ENCODE measurements around the gene JAK1.

DNA sequence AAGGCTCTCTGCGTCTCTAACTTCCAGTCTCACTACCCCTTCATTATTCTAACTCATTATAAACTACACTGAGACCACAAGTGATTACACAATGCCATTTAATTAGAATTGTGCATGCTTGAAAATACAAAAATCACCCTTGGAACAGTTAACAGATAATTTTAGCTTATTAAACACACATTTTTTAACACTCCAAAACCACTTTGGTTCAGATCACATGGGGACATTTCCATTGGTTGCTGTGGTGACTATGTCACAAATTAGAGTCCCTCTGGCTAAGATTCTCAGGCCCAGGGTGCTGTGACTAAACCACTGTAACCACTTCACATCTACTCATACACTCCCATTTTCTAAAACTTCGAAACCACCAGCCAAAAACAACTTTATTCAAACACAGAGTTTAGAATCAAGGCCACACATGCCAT is 43.0 kb downstream of the JAK1 start:
- TF ChIP-seq, protein P1, sequence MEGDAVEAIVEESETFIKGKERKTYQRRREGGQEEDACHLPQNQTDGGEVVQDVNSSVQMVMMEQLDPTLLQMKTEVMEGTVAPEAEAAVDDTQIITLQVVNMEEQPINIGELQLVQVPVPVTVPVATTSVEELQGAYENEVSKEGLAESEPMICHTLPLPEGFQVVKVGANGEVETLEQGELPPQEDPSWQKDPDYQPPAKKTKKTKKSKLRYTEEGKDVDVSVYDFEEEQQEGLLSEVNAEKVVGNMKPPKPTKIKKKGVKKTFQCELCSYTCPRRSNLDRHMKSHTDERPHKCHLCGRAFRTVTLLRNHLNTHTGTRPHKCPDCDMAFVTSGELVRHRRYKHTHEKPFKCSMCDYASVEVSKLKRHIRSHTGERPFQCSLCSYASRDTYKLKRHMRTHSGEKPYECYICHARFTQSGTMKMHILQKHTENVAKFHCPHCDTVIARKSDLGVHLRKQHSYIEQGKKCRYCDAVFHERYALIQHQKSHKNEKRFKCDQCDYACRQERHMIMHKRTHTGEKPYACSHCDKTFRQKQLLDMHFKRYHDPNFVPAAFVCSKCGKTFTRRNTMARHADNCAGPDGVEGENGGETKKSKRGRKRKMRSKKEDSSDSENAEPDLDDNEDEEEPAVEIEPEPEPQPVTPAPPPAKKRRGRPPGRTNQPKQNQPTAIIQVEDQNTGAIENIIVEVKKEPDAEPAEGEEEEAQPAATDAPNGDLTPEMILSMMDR (IDR thresholded peaks at IDR 0.05; ENCODE audit: control extremely low read depth in 1 of 3, insufficient read depth in 1 of 3, low read depth in 1 of 3, low read length in 3 of 3), result no peak
- TF ChIP-seq CEBPB (IDR thresholded peaks at IDR 0.05; ENCODE audit: low read depth, low read length), result no peak
- TF ChIP-seq EZH2 (IDR thresholded peaks at IDR 0.05; ENCODE audit: low read depth, low read length, severe bottlenecking), result no peak
- no peak for TF ChIP-seq NRF1 (IDR thresholded peaks at IDR 0.05; ENCODE audit: low read depth, low read length)
- TF ChIP-seq TAF1 (IDR thresholded peaks at IDR 0.05; ENCODE audit: low read depth, low read length), result no peak
- TF ChIP-seq YY1 (IDR thresholded peaks at IDR 0.05; ENCODE audit: low read depth, low read length), result no peak
- TF ChIP-seq, protein P2, sequence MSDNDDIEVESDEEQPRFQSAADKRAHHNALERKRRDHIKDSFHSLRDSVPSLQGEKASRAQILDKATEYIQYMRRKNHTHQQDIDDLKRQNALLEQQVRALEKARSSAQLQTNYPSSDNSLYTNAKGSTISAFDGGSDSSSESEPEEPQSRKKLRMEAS (IDR thresholded peaks at IDR 0.05), result no peak
- TF ChIP-seq POLR2A (IDR thresholded peaks at IDR 0.05; ENCODE audit: control extremely low read depth in 1 of 2, low read depth in 2 of 2, low read length in 2 of 2), result no peak
- TF ChIP-seq JUN (IDR thresholded peaks at IDR 0.05; ENCODE audit: low read depth, low read length), result no peak

Measured in H1 (cell line).